RWPE2 (cell line): ENCODE data around the gene AHCYL1.
A peak's percentile ranks its signal among the peaks of the same experiment; 100 is the strongest.

Source experiments
- ATAC-seq: fragments of 200-7000 bp; cut with Tn5 transposase; 3 replicates; pipeline ENCODE4 v1.9.1; 2021; ENCODE audit warnings: low read depth
- DNase-seq: peaks from one replicate; pipeline ENCODE4 v3.0.0-alpha.2; 2020; ENCODE audit warnings: low spot score
- H3K27ac ChIP-seq: fragments of 450-650 bp; 2 replicates; pipeline ENCODE4 v1.5.1; 2017; ENCODE audit warnings: mild to moderate bottlenecking; ENCODE audit not compliant: poor library complexity, severe bottlenecking
- H3K27me3 ChIP-seq: fragments of 250-450 bp; sonication (Bioruptor Pico); 2 replicates; pipeline ENCODE4 v1.5.1; 2021; ENCODE audit warnings: mild to moderate bottlenecking, moderate library complexity; ENCODE audit not compliant: insufficient read depth, poor library complexity, severe bottlenecking
- H3K36me3 ChIP-seq: fragments of 250-450 bp; sonication (Bioruptor Pico); 2 replicates; pipeline ENCODE4 v1.5.1; 2020; ENCODE audit warnings: low read depth, mild to moderate bottlenecking, moderate library complexity
- H3K4me1 ChIP-seq: fragments of 250-450 bp; sonication (Bioruptor Pico); 2 replicates; pipeline ENCODE4 v1.5.1; 2021; ENCODE audit warnings: mild to moderate bottlenecking, moderate library complexity; ENCODE audit not compliant: insufficient read depth, poor library complexity, severe bottlenecking
- H3K4me3 ChIP-seq: fragments of 250-450 bp; sonication (Bioruptor Pico); 2 replicates; pipeline ENCODE4 v1.5.1; 2021; ENCODE audit warnings: mild to moderate bottlenecking, moderate library complexity; ENCODE audit not compliant: severe bottlenecking
- H3K9me3 ChIP-seq: fragments of 250-450 bp; sonication (Bioruptor Pico); 2 replicates; pipeline ENCODE4 v1.5.1; 2021; ENCODE audit warnings: mild to moderate bottlenecking, moderate library complexity; ENCODE audit not compliant: severe bottlenecking
- CTCF ChIP-seq: fragments of 450-650 bp; IDR thresholded peaks from one replicate; pipeline ENCODE4 v1.5.1; 2017; ENCODE audit warnings: mild to moderate bottlenecking, moderate library complexity; ENCODE audit not compliant: poor library complexity, severe bottlenecking

Gene AHCYL1

GRCh38 chr1:109974191-109974590 lies 10.4 kb upstream of the AHCYL1 start:
- no peak for DNase-seq
- Histone ChIP-seq H3K9me3 (no peaks in the 10 kb centered on the region), H3K27ac (peak overlapping the region; percentile 76), H3K4me1 (peaks cover 31% of the 10 kb centered on the region), H3K4me3 (no peak overlapping the region), H3K36me3 (no peaks in the 10 kb centered on the region), H3K27me3 (no peaks in the 10 kb centered on the region)
- no peak for ATAC-seq
- no peak for TF ChIP-seq CTCF

- no peak for DNase-seq
- peaks cover 36% of the 10 kb centered on the region for H3K4me1 ChIP-seq
- no peak overlapping the region for H3K4me3 ChIP-seq
- no peaks in the 10 kb centered on the region for H3K27me3 ChIP-seq
- peak; percentile 83 for ATAC-seq
- TF ChIP-seq CTCF = no peak
- H3K9me3 ChIP-seq = no peaks in the 10 kb centered on the region
- H3K36me3 ChIP-seq = no peaks in the 10 kb centered on the region
- H3K27ac ChIP-seq = peak overlapping the region; percentile 76
Measured at GRCh38 chr1:109975718-109976117, 8.8 kb upstream of the AHCYL1 start.

GRCh38 chr1:109976762-109977161 lies 7.8 kb upstream of the AHCYL1 start:
- DNase-seq (no peak), ATAC-seq (no peak)
- no peaks in the 10 kb centered on the region for H3K9me3 ChIP-seq
- TF ChIP-seq CTCF = no peak
- peak overlapping the region; percentile 76 for H3K27ac ChIP-seq
- H3K4me1 ChIP-seq = peaks cover 36% of the 10 kb centered on the region
- no peak overlapping the region for H3K4me3 ChIP-seq
- H3K36me3 ChIP-seq = no peaks in the 10 kb centered on the region
- no peaks in the 10 kb centered on the region for H3K27me3 ChIP-seq

- H3K4me3 ChIP-seq = no peak overlapping the region
Measured at GRCh38 chr1:109977225-109977624, 7.3 kb upstream of the AHCYL1 start.

More at GRCh38 chr1:109977225-109977624, 7.3 kb upstream of the AHCYL1 start:
- TF ChIP-seq CTCF = no peak
- Histone ChIP-seq H3K9me3 (no peaks in the 10 kb centered on the region), H3K36me3 (no peaks in the 10 kb centered on the region), H3K4me1 (peaks cover 36% of the 10 kb centered on the region), H3K27me3 (no peaks in the 10 kb centered on the region), H3K27ac (peak overlapping the region; percentile 76)
- ATAC-seq = no peak
- DNase-seq = no peak
